Gastroesophageal sphincter (tissue), 3 donors: Measurements from ENCODE around the gene PTPRE.

Experiments used
- CTCF ChIP-seq, 4 experiments: fragments of 200-600 bp in 2 of 4; fragments of 450-650 bp in 2 of 4; sonication (generic) in 1 of 4; IDR thresholded peaks; one replicate each; pipeline ENCODE4 v1.5.1; 2017 to 2019; ENCODE audit warnings: antibody characterized with exemption in 4 of 4, mild to moderate bottlenecking in 2 of 4, moderate library complexity in 2 of 4
- EP300 ChIP-seq: sonication (generic); formaldehyde crosslinking; IDR thresholded peaks from one replicate; pipeline ENCODE4 v1.6.1; 2017; ENCODE audit warnings: antibody characterized with exemption, mild to moderate bottlenecking
- POLR2A ChIP-seq, 2 donors: fragments of 450-650 bp; IDR thresholded peaks; one replicate each; pipeline ENCODE4 v1.6.1; 2017; ENCODE audit warnings: antibody characterized with exemption in 2 of 2, mild to moderate bottlenecking in 2 of 2, moderate library complexity in 1 of 2
- POLR2AphosphoS5 ChIP-seq: sonication (generic); formaldehyde crosslinking; IDR thresholded peaks from one replicate; pipeline ENCODE4 v1.6.1; 2017; ENCODE audit warnings: antibody characterized with exemption

- no peak for TF ChIP-seq CTCF (IDR thresholded peaks at IDR 0.05)
- no peak for TF ChIP-seq EP300
- TF ChIP-seq POLR2AphosphoS5, result no peak
- no peak for TF ChIP-seq POLR2A (IDR thresholded peaks at IDR 0.05)
Observed at GRCh38 chr10:128040681-128041080, 133.8 kb downstream of the PTPRE start.
